GM12878 (cell line): Measurements from ENCODE around the gene PACS2. TPM values are rescaled to one million over a fixed set of nuclear protein-coding genes. Genes with fewer than 3 reads are reported as not detected.

Source experiments
- ATAC-seq: fragments of 200-7000 bp; cut with Tn5 transposase; 3 replicates; pipeline ENCODE4 v1.9.1; 2020; ENCODE audit warnings: mild to moderate bottlenecking, moderate library complexity
- BruUV-seq: library from RNA; stranded (reverse); fragments of 400-500 nt; replicated peaks from 2 replicates; lab custom pipeline; 2021; lab: Mats Ljungman, UMichigan
- CTCF ChIA-PET: fragments of 300-600 bp; sonication (Branson Sonifier 250); formaldehyde crosslinking; extraction: SDS; loops from one replicate; lab custom pipeline; 2021; ENCODE audit warnings: inconsistent platforms; lab: Yijun Ruan, JAX
- POLR2A ChIA-PET: fragments of 350-600 bp; formaldehyde crosslinking; extraction: SDS; loops from one replicate; lab custom pipeline; 2021; ENCODE audit warnings: inconsistent platforms; lab: Charles Lee
- RAD21 ChIA-PET: fragments of 300-600 bp; sonication (Branson Sonifier 250); formaldehyde crosslinking; loops from one replicate; lab custom pipeline; 2023; ENCODE audit warnings: antibody characterized with exemption; ENCODE audit not compliant: unreplicated experiment; lab: Charles Lee
- SMC1A ChIA-PET: fragments of 300-600 bp; sonication (Branson Sonifier 250); formaldehyde crosslinking; loops from one replicate; lab custom pipeline; 2023; ENCODE audit not compliant: unreplicated experiment, uncharacterized antibody; lab: Charles Lee
- DNase-seq: peaks from one replicate; pipeline ENCODE4 v3.0.0-alpha.2; 2011; ENCODE audit warnings: low read depth, low spot score
- FAIRE-seq: peaks from 3 replicates; lab custom pipeline; 2011; peaks lifted over from hg19 to GRCh38; lab: Jason Lieb, UNC
- H2AFZ ChIP-seq: 2 replicates; pipeline ENCODE4 v1.6.0; 2011; ENCODE audit warnings: low read depth, low read length, control low read depth; ENCODE audit not compliant: control insufficient read depth
- H3K27ac ChIP-seq: 2 replicates; pipeline ENCODE4 v1.5.1; 2011; ENCODE audit warnings: control low read depth; ENCODE audit not compliant: control insufficient read depth, insufficient read depth
- H3K27me3 ChIP-seq, 2 experiments: replicated peaks in 1 of 2; 2 replicates each; pipeline versions ENCODE4 v1.6.0 to v1.6.1; 2011; ENCODE audit warnings: low read length in 1 of 2; ENCODE audit not compliant: control insufficient read depth in 2 of 2, insufficient read depth in 2 of 2
- H3K36me3 ChIP-seq, 2 experiments: 2 replicates each; pipeline ENCODE4 v1.5.1; 2011; ENCODE audit warnings: low read length in 1 of 2; ENCODE audit not compliant: control insufficient read depth in 2 of 2, insufficient read depth in 2 of 2
- H3K4me1 ChIP-seq: 2 replicates; pipeline ENCODE4 v1.6.1; 2011; ENCODE audit warnings: mild to moderate bottlenecking, low read length, moderate library complexity, mixed read lengths; ENCODE audit not compliant: control insufficient read depth, insufficient read depth
- H3K4me2 ChIP-seq: 2 replicates; pipeline ENCODE4 v1.6.0; 2011; ENCODE audit warnings: control low read depth; ENCODE audit not compliant: control insufficient read depth, insufficient read depth
- H3K4me3 ChIP-seq: fragments of 200-600 bp; sonication (generic); 2 replicates; pipeline ENCODE4 v1.5.1; 2016
- H3K79me2 ChIP-seq: 2 replicates; pipeline ENCODE4 v1.6.0; 2011; ENCODE audit warnings: low read length; ENCODE audit not compliant: control insufficient read depth, insufficient read depth
- H3K9ac ChIP-seq: 2 replicates; pipeline ENCODE4 v1.8.0; 2011; ENCODE audit warnings: low read length, control low read depth, mixed read lengths; ENCODE audit not compliant: control insufficient read depth, insufficient read depth
- H3K9me3 ChIP-seq: replicated peaks from 3 replicates; pipeline ENCODE4 v1.5.1; 2011; ENCODE audit warnings: mild to moderate bottlenecking, low read length; ENCODE audit not compliant: control insufficient read depth, insufficient read depth
- H4K20me1 ChIP-seq: 2 replicates; pipeline ENCODE4 v1.6.0; 2011; ENCODE audit not compliant: control insufficient read depth, insufficient read depth
- CHD4 ChIP-seq: fragments of 200-600 bp; sonication (generic); IDR thresholded peaks from 2 replicates; pipeline ENCODE4 v1.6.1; 2016; ENCODE audit warnings: mild to moderate bottlenecking
- MYC ChIP-seq: IDR thresholded peaks from 2 replicates; pipeline ENCODE4 v1.6.1; 2011; ENCODE audit warnings: mild to moderate bottlenecking, low read length, moderate library complexity, inconsistent platforms; ENCODE audit not compliant: insufficient read depth, insufficient replicate concordance, insufficient read length, severe bottlenecking
- NBN ChIP-seq: fragments of 450-650 bp; IDR thresholded peaks from 2 replicates; pipeline ENCODE4 v1.6.1; 2016
- NFYB ChIP-seq: IDR thresholded peaks from 2 replicates; pipeline ENCODE4 v1.6.1; 2011; ENCODE audit warnings: low read depth, mild to moderate bottlenecking, low read length, improper control_type of control experiment, moderate library complexity; ENCODE audit not compliant: insufficient read depth
- RELA ChIP-seq: fragments of 450-650 bp; IDR thresholded peaks from 2 replicates; pipeline ENCODE4 v1.8.0; 2014; ENCODE audit warnings: borderline replicate concordance; ENCODE audit not compliant: partially characterized antibody
- SMARCA5 ChIP-seq: fragments of 450-650 bp; IDR thresholded peaks from 2 replicates; pipeline ENCODE4 v1.6.1; 2017; ENCODE audit warnings: mild to moderate bottlenecking
- TCF7 ChIP-seq: IDR thresholded peaks from 2 replicates; pipeline ENCODE4 v1.6.1; 2014; ENCODE audit warnings: antibody characterized with exemption, borderline replicate concordance
- ZSCAN29 ChIP-seq: fragments of 450-650 bp; IDR thresholded peaks from 2 replicates; pipeline ENCODE4 v1.6.1; 2017; ENCODE audit warnings: mild to moderate bottlenecking, moderate library complexity
- WGBS: methylation state at CpG from one replicate; pipeline ENCODE4 v1.1.6; 2016; ENCODE audit warnings: low lambda C conversion rate; ENCODE audit not compliant: insufficient replicate concordance, insufficient coverage; ENCODE audit errors: missing lambda C conversion rate; 5-methylcytosine and 5-hydroxymethylcytosine counted together
- in situ Hi-C: fragments of 300-500 bp; cut with MboI; formaldehyde crosslinking; loops from 9 replicates; pipeline ENCODE4 v1.14.3; 2018; ENCODE audit warnings: mixed read lengths
- intact Hi-C: fragments of 100-400 bp; cut with micrococcal nuclease; formaldehyde crosslinking; loops from one replicate; pipeline ENCODE4 v1.14.2; 2022; ENCODE audit not compliant: unreplicated experiment
- polyA plus RNA-seq, 11 experiments: library from polyadenylated mRNA; depleted of rRNA in 4 of 11; unstranded in 6 of 11; stranded (reverse) in 5 of 11; fragments of >200 nt; fragmentation: Nextera tagmentation in 4 of 11; fragmentation: Illumina TruSeq in 1 of 11; extraction: Ambion mirVana in 4 of 11; extraction: Trizol in 1 of 11; gene quantifications; 1 replicate in 1 of 11; 2 replicates in 10 of 11; pipeline versions ENCODE4 v1.2.1 to v1.2.3, GENCODE V29; 2011 to 2016; ENCODE audit warnings: inconsistent platforms in 2 of 11, missing spikeins in 2 of 11, low read depth in 1 of 11
- total RNA-seq, 4 experiments: library from RNA; depleted of rRNA in 3 of 4; stranded (reverse); fragments of >200 nt in 3 of 4; fragmentation: Illumina TruSeq in 1 of 4; extraction: Trizol in 1 of 4; gene quantifications; 2 replicates each; pipeline versions ENCODE4 v1.2.1 to v1.2.3, GENCODE V29; 2013 to 2021
- TF ChIP-seq, protein P1 (sequence below): IDR thresholded peaks from 2 replicates; pipeline ENCODE4 v1.6.1; 2011; ENCODE audit warnings: borderline replicate concordance, low read depth, mild to moderate bottlenecking, moderate library complexity, low read length; ENCODE audit not compliant: insufficient read depth, poor library complexity, severe bottlenecking

Gene PACS2
- total and polyA plus RNA-seq, 10 of the 15 experiments (the other 5 are each of a cell fraction or from before 2014, with no cell fraction given): 0.21 to 37.3 (median 9.4) TPM

DNA sequence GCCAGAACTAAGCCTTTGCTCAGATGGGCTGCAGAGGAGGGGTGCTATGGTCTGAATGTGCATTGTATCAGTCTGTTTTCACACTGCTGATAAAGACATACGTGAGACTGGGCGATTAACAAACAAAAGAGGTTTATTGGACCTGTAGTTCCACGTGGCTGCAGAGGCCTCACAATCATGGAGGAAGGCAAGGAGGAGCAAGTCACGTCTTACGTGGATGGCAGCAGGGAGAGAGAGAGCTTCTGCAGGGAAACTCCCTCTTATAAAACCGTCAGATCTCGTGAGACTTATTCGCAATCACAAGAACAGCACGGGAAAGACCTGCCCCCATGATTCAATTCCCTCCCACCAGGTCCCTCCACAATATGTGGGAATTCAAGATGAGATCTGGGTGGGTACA, 10.0 kb upstream of the PACS2 start:
- TF ChIP-seq TCF7 (no peak), NFYB (no peak)
- intact Hi-C loops (no loop called here), in situ Hi-C loops (no loop called here)
- Histone ChIP-seq H3K9ac (no peak overlapping the region), H3K4me1 (no peaks in the 10 kb centered on the region), H3K27ac (no peak overlapping the region), H3K36me3 (no peaks in the 10 kb centered on the region), H3K79me2 (peaks cover 9% of the 10 kb centered on the region), H3K4me2 (no peak overlapping the region), H4K20me1 (no peaks in the 10 kb centered on the region), H3K4me3 (no peak overlapping the region), H3K27me3 (no peaks in the 10 kb centered on the region; a peak in 1 of 4 replicates), H3K9me3 (no peaks in the 10 kb centered on the region), H2AFZ (no peak overlapping the region)
- FAIRE-seq (no peak), ATAC-seq (no peak), DNase-seq (no peak)
- SMC1A ChIA-PET: no interaction called here
- BruUV-seq: no TSS peak
- RAD21 ChIA-PET: no interaction called here
- WGBS: 75% methylated on average over 9 of the region's 9 CpGs
- CTCF ChIA-PET: interaction anchor here (1.1 kb wide), 1 partner anchor 48 kb away, joined by 3 read pairs; no protein-coding TSS in a partner anchor
- POLR2A ChIA-PET: no interaction called here

DNA sequence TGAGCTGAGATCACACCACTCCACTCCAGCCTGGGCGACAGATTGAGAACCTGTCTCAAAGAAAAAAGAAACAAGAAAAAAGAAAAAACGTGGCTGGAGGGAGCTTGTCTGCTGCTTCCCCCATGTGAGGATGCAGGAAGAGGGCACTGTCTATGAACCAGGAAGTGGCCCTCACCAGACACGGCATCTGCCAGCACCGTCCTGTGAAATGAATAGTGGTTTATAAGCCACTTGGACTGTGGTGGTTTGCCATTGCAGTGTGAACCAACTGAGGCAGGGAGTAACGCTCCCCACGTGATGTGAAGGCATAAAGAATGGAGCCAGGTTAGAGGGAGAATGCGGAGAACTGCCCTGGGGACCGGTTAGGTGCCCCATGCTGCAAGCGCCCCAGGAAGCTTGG, 9.2 kb upstream of the PACS2 start:
- H3K27ac ChIP-seq: no peak overlapping the region
- WGBS: 71% methylated on average over 9 of the region's 9 CpGs
- H3K27me3 ChIP-seq: no peaks in the 10 kb centered on the region; a peak in 1 of 4 replicates
- ChIA-PET POLR2A (no interaction called here), SMC1A (no interaction called here)
- H3K4me3 ChIP-seq: no peak overlapping the region
- in situ Hi-C loops: no loop called here
- H3K4me2 ChIP-seq: no peak overlapping the region
- H4K20me1 ChIP-seq: no peaks in the 10 kb centered on the region
- H3K9me3 ChIP-seq: no peaks in the 10 kb centered on the region
- H3K4me1 ChIP-seq: no peaks in the 10 kb centered on the region
- BruUV-seq: no TSS peak
- DNase-seq (no peak), ATAC-seq (no peak)
- no peak overlapping the region for H3K9ac ChIP-seq
- H3K36me3 ChIP-seq: no peaks in the 10 kb centered on the region
- peak overlapping the region; percentile 28; the same call in 1 of the 2 replicates for H2AFZ ChIP-seq
- intact Hi-C loops: no loop called here
- TF ChIP-seq RELA (no peak), ZSCAN29 (no peak), MYC (no peak), SMARCA5 (no peak), CHD4 (no peak), NBN (no peak)
- TF ChIP-seq, protein P1, sequence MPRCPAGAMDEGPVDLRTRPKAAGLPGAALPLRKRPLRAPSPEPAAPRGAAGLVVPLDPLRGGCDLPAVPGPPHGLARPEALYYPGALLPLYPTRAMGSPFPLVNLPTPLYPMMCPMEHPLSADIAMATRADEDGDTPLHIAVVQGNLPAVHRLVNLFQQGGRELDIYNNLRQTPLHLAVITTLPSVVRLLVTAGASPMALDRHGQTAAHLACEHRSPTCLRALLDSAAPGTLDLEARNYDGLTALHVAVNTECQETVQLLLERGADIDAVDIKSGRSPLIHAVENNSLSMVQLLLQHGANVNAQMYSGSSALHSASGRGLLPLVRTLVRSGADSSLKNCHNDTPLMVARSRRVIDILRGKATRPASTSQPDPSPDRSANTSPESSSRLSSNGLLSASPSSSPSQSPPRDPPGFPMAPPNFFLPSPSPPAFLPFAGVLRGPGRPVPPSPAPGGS: no peak
- TF ChIP-seq, all 136 proteins: peak for 0
- RAD21 ChIA-PET: no interaction called here
- H3K79me2 ChIP-seq: peaks cover 1% of the 10 kb centered on the region
- FAIRE-seq: no peak
- CTCF ChIA-PET: interaction anchor here (1.1 kb wide), 1 partner anchor 47 kb away, joined by 3 read pairs; no protein-coding TSS in a partner anchor
